GM19099 (cell line): ENCODE data around the gene PAQR3.

Experiments
- POLR2A ChIP-seq: IDR thresholded peaks from 3 replicates; pipeline ENCODE4 v1.6.1; 2011; ENCODE audit warnings: low read depth; ENCODE audit not compliant: insufficient read length; ENCODE audit errors: extremely low read depth

PAQR3 gene

GRCh38 chr4:78938868-78939666 is at the start of gene PAQR3:
Gene PAQR3 (minus strand): TSS chr4:78939438. CDS start chr4:78939224, 214 bp downstream.
- TF ChIP-seq POLR2A: peak; percentile 84

DNA sequence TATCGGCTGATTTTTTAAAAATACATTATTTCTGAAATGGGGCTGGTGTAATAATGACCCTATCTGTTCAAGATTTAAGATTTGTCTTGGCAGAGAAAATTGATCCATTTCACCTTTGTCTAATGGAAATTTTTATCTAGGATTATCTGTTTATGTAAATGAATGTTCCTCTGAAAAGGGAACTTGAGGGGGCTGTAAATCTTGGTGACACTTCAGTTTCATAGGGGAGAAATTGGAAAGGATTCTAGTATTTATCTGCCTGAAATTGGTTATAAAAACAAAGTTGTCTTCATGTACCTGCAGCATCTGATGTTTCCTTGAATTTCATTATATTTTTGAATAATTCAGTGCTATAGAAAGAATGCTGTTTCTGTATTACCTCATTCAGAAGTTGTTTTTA is 48.4 kb upstream of the PAQR3 start:
- TF ChIP-seq POLR2A: no peak

DNA sequence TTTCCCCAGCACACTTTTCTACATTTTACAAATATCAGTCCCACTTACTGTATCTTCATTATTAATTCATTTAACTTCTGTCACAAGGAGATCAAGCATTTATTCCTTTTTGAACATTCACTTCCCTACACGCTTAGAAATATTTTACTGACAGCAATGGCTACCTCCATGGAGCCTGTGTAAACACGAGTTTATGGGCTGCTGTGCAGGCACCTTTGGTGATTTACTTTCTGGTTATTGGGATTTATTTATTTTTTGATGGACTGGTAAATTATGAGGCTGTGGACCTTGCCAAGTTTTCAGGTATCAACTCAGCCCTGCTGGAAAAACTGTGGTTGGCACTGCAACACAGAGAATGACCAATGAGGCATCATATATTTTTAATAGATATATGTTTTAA is 45.4 kb upstream of the PAQR3 start:
- TF ChIP-seq POLR2A: no peak

- no peak for TF ChIP-seq POLR2A
Measured at GRCh38 chr4:78975865-78976264, 36.6 kb upstream of the PAQR3 start.

GRCh38 chr4:78971776-78972175 is 32.5 kb upstream of the PAQR3 start:
- TF ChIP-seq POLR2A: no peak

DNA sequence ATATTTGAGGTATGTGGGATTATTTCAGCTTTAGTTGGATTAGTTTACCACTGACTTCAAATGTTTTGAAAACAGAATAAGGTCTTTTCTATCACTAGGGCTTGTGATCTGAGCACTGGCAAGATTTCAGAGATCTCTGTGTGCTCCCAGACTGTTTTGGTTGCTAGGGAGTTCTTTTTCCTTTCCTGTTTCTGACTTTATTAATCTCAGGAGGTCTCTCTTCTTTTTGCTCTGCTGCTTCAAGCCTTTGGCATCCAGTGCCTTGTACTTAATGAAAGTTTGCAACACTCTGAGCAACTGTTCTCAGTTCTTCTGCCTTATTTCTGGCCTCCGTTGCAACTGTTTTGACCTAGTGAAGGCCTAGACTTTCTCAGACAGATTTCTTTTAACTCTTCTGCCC is 32.1 kb upstream of the PAQR3 start:
- no peak for TF ChIP-seq POLR2A

DNA sequence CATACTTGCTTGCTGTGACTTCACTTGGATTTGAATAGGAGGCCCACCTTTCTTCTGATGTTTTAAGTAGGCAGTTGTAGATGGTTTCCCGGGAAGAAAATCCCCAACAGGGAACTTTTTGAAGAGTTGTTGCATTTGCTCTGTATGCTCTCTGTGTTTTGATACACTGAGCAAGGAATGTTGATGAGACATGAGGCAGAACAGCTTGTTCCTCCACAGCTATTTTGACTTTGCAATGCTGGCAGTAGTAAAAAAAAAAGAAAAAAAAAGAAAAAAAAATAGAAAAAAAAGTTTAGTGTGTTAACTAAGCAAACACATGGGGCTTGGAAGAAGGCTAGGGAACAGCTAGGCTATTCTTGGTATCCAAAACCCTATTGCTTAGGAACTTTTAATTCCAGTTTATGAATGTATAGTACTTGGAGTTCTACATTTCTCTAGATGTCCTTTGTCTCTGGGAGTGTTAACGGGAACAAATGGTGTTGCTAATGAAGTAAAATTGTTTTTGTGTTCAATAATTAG is 23.4 kb upstream of the PAQR3 start:
- no peak for TF ChIP-seq POLR2A

DNA sequence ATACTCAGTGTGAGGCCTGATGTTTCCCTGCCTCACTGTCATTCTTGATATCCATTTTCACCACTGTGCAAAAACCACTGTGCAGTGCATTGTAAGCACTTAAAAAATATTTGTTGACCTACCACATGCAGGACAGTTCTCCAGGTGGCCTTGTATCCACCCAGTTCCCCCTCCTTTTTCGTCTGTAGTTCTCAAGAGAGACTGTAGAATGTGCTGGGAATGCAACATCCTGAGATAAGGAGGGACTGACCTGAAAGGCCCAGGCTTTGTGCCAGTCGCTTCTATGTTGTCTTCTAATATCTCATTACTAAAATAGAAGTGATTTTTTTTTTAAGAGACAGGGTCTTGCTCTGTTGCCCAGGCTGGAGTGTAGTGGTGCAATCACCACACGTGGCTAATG is 21.7 kb upstream of the PAQR3 start:
- no peak for TF ChIP-seq POLR2A

DNA sequence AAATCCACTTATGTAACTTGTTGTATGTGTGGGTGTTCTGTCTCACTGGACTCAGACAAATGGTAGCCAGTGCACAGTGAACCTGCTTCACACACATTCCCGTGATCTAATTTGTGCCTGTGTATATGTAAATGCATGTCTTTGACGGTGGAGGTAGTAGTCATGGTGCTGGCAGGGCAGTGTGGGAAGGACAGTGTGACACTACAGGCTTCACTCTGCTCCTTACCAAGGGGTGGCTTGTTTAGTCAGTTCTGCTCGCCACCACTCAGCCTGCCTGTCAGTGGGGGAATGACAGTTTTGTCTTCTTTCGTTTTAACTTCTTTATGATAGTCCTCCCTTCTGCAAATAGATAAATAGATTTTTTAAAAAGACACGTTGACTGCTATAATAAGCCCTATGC is 17.7 kb upstream of the PAQR3 start:
- TF ChIP-seq POLR2A: no peak

DNA sequence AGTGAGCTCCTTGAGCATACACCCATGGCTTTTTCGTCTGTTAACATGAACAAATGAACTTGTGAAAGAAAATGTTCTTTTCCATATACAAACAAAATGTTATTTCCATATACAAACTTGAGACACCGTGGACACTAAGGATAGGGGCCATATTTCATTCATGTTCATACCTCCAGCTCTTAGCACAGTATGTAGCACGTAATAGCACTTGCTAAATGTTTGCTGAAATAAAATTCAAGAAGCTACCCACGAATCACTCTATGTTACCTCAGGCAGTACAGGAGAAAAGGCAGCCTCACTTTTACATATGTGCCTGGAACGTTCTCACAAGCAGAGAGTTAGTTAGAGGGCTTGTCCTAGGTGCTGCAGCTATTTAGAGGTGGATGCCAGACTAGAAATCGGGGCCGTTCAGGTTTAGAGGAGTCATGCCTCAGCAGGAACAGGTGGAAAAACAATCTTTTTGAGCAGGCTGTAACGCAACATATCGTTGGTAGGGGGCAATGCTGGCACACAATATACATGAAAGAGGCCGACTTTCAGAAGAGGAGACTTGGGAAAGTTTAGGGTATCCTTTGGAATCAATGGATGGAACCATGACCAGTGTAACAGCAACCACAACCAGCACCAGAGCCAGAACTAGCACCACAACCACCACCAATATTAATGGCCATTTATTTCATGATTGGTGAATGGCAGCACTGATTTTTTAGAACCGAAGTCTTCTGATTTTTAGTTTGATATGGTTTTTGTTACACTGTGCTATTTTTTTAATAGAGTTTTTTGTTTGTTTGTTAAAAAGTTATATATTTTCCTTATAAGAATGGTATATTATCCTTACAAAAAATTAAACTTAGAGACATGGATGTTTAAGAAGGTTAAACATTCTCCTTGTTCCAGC is 14.8 kb upstream of the PAQR3 start:
- TF ChIP-seq POLR2A: no peak

DNA sequence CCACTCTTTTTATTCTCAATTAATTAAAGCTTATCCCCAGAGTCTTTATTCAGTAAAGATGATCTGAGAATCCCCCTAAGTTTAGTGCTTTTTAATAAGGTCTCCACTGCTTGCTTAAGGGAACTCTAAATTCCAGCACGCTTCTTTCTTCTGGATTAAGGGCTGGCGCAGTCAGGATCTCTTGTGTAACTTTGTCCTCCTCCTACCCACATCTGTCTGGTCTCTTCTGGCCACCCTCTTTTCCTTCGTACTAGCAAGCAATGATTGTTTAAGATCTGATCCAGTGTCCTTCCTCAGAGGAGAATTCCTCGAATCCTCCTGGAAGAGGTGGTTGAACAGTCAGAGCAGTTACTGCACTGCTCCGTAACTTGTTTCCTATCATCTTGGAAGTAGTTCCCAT is 14.0 kb upstream of the PAQR3 start:
- no peak for TF ChIP-seq POLR2A

DNA sequence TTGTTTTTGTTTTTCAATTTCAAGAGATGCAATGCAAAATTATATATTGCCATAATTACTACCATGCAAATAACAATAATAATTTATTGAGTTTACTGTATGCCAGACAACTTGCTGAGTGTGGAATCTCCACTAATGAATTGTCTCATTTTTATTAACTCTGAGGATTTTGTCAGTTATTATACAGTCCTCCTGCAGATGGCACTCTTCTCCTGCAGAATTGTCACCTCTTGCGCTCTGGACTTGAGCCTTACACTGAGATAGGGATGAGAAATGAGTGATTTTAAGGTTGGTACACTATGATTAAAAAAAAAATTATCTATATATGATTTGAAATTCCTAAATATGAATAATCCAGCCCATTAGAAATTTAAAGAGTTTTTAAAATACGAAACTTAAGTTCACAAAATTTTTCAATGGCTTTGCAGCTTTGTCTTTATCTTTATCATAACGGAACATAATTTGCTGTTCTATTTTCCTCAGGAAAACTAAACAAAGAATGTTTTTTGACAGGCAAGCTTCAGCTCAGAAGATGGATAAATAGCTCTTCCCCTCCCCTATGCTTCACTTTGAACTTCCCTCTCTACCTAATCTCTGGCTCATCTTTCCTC is 12.7 kb upstream of the PAQR3 start:
- no peak for TF ChIP-seq POLR2A

DNA sequence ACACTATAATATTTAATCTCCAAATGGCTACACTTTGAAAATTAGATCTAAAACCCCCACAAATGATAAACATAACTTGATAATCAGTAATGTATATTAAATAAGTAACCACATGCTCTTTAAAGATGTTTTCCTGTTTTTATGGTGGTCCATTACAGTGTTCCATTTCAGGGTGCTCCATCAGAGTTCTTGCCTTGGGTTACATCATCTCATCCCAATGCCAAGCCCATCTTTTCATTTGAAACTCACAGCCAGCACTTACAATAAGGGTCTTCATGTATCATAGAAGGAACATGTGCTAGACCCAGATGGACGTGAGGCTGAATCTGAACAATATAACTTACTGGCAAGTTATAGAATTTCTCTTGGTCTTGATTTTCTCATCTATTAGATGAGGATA is 10.5 kb upstream of the PAQR3 start:
- no peak for TF ChIP-seq POLR2A

- no peak for TF ChIP-seq POLR2A
Measured at GRCh38 chr4:78945651-78946179, 6.5 kb upstream of the PAQR3 start.

DNA sequence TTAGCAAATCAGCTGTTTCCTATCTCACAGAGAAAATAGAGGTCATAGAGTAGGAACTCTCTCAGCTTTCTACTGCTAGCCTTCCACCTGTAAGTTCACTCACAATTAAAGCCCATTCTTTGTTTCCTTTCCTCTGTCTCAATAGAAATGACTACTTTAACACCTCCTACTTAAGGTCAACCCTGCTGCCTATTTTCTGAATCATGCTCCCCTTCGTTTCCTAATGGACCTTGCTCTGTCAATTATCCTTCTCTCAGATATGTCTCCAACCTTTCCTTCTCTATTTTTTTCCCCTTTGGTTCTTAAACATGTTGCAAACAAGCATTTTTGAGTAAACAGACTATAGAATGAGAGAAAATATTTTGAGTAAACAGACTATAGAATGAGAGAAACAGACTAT is 5.1 kb upstream of the PAQR3 start:
- no peak for TF ChIP-seq POLR2A
